IPS-18c (cell line): Measurements from ENCODE around the gene MORN1.
A peak's percentile ranks its signal among the peaks of the same experiment; 100 is the strongest.
"Not testable (repeated sequence)": the region's sequence is repeated elsewhere in the genome, so short reads cannot be mapped to it uniquely, and the experiment has no call there.

Experiments used
- H3K4me3 ChIP-seq: 2 replicates; pipeline ENCODE4 v1.7.0; 2013; ENCODE audit warnings: low read depth, mild to moderate bottlenecking, low read length, moderate library complexity; ENCODE audit not compliant: insufficient read depth
- H3K9me3 ChIP-seq: one replicate; pipeline ENCODE4 v1.6.1; 2013; ENCODE audit warnings: mild to moderate bottlenecking, low read length, moderate library complexity; ENCODE audit not compliant: control insufficient read depth, insufficient read depth

MORN1 gene

DNA sequence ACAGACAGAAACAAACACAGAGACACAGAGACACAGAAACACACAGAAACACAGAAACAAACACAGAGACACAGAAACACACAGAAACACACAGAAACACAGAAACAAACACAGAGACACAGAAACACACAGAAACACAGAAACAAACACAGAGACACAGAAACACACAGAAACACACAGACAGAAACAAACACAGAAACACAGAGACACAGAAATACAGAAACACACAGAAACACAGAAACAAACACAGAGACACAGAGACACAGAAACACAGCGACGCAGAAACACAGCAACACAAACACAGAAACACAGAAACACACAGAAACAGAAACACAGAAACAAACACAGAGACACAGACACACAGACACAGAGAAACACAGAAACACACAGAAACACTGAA is 64.2 kb downstream of the MORN1 start:
- H3K9me3 ChIP-seq, H3K4me3 ChIP-seq: not testable (repeated sequence)

- H3K4me3 ChIP-seq, result no peak overlapping the region
- H3K9me3 ChIP-seq, result no peaks in the 10 kb centered on the region
These were observed 64.8 kb downstream of the MORN1 start for GRCh38 chr1:2326524-2326923.

GRCh38 chr1:2324553-2325366 is 66.6 kb downstream of the MORN1 start:
- Histone ChIP-seq H3K9me3 (no peaks in the 10 kb centered on the region), H3K4me3 (no peak overlapping the region)

DNA sequence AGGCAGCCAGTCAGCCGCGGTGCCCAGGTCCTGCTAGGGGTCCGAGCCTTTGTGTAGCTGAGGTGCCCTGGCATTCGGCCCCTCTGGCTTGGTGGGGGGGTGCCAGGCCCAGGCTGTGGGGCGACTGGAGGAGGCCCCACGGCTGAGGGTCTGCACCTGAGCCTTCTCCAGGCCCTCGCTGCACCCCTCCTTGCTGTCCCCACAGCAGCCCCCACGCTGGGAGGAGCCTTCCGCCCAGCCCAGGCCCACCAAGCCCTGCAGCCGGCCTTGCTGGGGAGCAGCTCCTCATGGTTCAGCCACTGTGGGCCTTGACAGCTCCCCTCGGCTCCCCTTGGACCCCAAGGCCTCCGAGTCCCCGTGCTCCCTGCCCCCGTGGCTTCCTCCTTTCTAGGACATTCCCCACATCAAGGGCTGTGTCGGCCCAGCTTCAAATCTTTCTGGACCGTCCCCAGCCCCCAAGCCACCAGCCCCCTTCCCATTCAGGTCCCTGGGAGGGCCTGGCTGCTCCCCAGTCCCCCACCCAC is 67.8 kb downstream of the MORN1 start:
- no peak overlapping the region for H3K4me3 ChIP-seq
- H3K9me3 ChIP-seq, result no peaks in the 10 kb centered on the region

GRCh38 chr1:2322581-2323211 is 68.7 kb downstream of the MORN1 start:
- Histone ChIP-seq H3K4me3 (no peak overlapping the region), H3K9me3 (no peaks in the 10 kb centered on the region)

GRCh38 chr1:2322065-2322571 is 69.2 kb downstream of the MORN1 start:
- H3K4me3 ChIP-seq, result no peak overlapping the region
- H3K9me3 ChIP-seq, result no peaks in the 10 kb centered on the region

- no peaks in the 10 kb centered on the region for H3K9me3 ChIP-seq
- H3K4me3 ChIP-seq, result no peak overlapping the region
These were observed 70.3 kb downstream of the MORN1 start for GRCh38 chr1:2320760-2321667.

GRCh38 chr1:2320006-2320405 is 71.3 kb downstream of the MORN1 start:
- no peak overlapping the region for H3K4me3 ChIP-seq
- H3K9me3 ChIP-seq, result no peaks in the 10 kb centered on the region

- no peak overlapping the region for H3K4me3 ChIP-seq
These were observed 72.1 kb downstream of the MORN1 start for GRCh38 chr1:2319291-2319690.

GRCh38 chr1:2318314-2319278 is 72.8 kb downstream of the MORN1 start:
- Histone ChIP-seq H3K9me3 (no peaks in the 10 kb centered on the region), H3K4me3 (no peak overlapping the region)

More at GRCh38 chr1:2319291-2319690, 72.1 kb downstream of the MORN1 start:
- no peaks in the 10 kb centered on the region for H3K9me3 ChIP-seq

DNA sequence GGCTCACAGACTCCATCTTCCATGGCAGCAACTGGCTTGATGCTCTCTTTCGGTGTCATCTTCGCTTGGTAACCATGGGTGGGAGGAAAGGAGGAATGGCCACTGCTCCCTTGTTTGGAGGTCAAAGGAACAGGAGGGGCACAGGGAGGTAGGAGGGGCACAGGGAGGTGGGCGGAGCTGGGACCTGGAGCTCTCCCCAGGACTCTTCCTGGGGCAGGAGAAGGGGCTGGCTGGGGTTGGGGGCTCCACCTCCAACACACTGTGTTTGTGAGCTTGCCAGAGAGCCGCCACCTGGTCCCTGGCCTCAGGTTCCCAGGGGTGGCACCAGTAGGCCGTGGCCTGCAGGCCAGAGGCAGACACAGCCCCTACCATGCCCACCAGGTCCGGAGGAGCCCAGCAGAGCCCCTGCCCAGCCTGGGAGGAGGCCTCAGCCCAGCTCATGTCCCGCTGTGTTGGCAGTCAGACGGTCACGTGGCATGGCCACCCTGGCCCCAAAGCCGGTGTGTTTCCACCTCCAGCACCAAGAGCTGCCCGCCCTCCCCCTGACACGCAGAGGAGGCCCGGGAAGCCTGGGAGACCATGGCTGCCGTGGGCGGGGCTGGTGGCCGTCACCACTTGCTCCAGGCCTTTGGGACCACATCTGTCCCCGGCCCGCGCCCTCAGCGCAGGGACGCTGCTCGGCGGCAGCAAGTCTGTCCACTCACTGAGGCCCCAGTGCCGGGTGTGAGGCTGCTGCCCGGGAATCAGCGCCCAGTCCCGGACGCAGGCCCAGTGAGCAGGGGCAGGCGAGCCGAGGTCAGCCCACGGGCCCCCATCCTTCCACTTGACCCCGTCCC is 73.9 kb downstream of the MORN1 start:
- no peaks in the 10 kb centered on the region for H3K9me3 ChIP-seq
- no peak overlapping the region; the same call in 1 of the 2 replicates for H3K4me3 ChIP-seq

DNA sequence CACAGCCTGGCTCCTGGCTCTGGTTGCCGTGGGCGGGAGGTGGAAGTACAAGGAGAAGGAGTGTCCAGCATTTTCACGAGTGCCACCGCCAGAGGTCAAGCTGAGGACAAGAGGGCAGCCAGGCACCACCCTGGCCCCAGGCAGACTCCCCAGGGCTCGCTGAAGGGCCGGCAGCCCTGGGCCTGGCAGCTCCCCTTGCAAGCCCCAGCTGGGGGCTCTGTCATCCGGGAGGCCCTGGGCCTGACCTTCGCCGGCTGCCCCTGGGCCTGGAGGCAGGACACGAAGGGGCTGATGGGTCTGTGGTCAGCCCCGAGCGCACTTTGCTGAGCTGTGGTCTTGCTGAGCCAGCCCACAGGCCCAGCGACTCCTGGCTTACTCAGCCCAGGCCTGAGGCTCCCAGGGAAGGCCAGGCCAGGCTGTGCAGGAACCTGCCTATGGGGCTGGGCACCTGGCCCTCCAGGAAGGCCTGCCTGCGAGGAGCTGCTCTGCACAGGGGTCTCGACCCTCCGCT is 74.8 kb downstream of the MORN1 start:
- no peak overlapping the region for H3K4me3 ChIP-seq
- no peaks in the 10 kb centered on the region for H3K9me3 ChIP-seq

- Histone ChIP-seq H3K9me3 (no peaks in the 10 kb centered on the region), H3K4me3 (no peak overlapping the region)
These were observed 75.5 kb downstream of the MORN1 start for GRCh38 chr1:2315674-2316450.

- no peaks in the 10 kb centered on the region for H3K9me3 ChIP-seq
- H3K4me3 ChIP-seq, result peak overlapping the region; percentile 20; the same call in 1 of the 2 replicates
These were observed 76.3 kb downstream of the MORN1 start for GRCh38 chr1:2314803-2315673.
